Tibial nerve (tissue), 4 donors: ENCODE measurements around the gene NENF. TPM values are rescaled to one million over a fixed set of nuclear protein-coding genes. Genes with fewer than 3 reads are reported as not detected.

ENCODE experiments used
- DNase-seq, 2 donors: peaks; one replicate each; pipeline ENCODE4 v3.0.0-alpha.2; 2019; ENCODE audit warnings: low spot score in 2 of 2
- H3K27ac ChIP-seq, 4 donors: fragments of 200-600 bp; sonication (generic) in 3 of 4; one replicate each; pipeline ENCODE4 v1.5.1; 2017 to 2019; ENCODE audit warnings: mild to moderate bottlenecking in 1 of 4
- H3K27me3 ChIP-seq, 2 donors: fragments of 200-600 bp; sonication (generic) in 1 of 2; one replicate each; pipeline versions ENCODE4 v1.5.1 to v1.6.0; 2017 to 2019
- H3K36me3 ChIP-seq, 3 donors: fragments of 200-600 bp; sonication (generic); one replicate each; pipeline ENCODE4 v1.5.1; 2018 to 2019
- H3K4me1 ChIP-seq, 4 donors: fragments of 200-600 bp; sonication (generic) in 3 of 4; one replicate each; pipeline ENCODE4 v1.5.1; 2017 to 2019
- H3K4me3 ChIP-seq, 4 donors: fragments of 200-600 bp; sonication (generic) in 3 of 4; one replicate each; pipeline ENCODE4 v1.5.1; 2017 to 2019; ENCODE audit warnings: mild to moderate bottlenecking in 1 of 4, moderate library complexity in 1 of 4
- H3K9me3 ChIP-seq, 4 donors: fragments of 200-600 bp; sonication (generic) in 3 of 4; one replicate each; pipeline ENCODE4 v1.5.1; 2017 to 2019
- CTCF ChIP-seq, 5 experiments: fragments of 200-600 bp in 3 of 5; fragments of 450-650 bp in 2 of 5; sonication (generic) in 3 of 5; IDR thresholded peaks; one replicate each; pipeline ENCODE4 v1.5.1; 2016 to 2019; ENCODE audit warnings: antibody characterized with exemption in 5 of 5, mild to moderate bottlenecking in 3 of 5, moderate library complexity in 2 of 5
- EP300 ChIP-seq, 2 donors: sonication (generic); formaldehyde crosslinking; IDR thresholded peaks; one replicate each; pipeline ENCODE4 v1.6.1; 2017; ENCODE audit warnings: antibody characterized with exemption in 2 of 2, mild to moderate bottlenecking in 1 of 2
- POLR2A ChIP-seq, 2 donors: fragments of 450-650 bp; IDR thresholded peaks; one replicate each; pipeline ENCODE4 v1.6.1; 2017; ENCODE audit warnings: antibody characterized with exemption in 2 of 2, mild to moderate bottlenecking in 2 of 2, moderate library complexity in 2 of 2
- WGBS, 2 donors: methylation state at CpG; one replicate each; pipeline ENCODE4 v1.1.5; 2018; 5-methylcytosine and 5-hydroxymethylcytosine counted together
- total RNA-seq, 4 donors: library from RNA; depleted of rRNA; stranded (reverse); fragments of >200 nt; gene quantifications; one replicate each; pipeline ENCODE4 v1.1.0, GENCODE V29; 2016

The NENF gene
- total RNA-seq, 4 donors from 2014 or later: 164 to 211 (median 164) TPM

DNA sequence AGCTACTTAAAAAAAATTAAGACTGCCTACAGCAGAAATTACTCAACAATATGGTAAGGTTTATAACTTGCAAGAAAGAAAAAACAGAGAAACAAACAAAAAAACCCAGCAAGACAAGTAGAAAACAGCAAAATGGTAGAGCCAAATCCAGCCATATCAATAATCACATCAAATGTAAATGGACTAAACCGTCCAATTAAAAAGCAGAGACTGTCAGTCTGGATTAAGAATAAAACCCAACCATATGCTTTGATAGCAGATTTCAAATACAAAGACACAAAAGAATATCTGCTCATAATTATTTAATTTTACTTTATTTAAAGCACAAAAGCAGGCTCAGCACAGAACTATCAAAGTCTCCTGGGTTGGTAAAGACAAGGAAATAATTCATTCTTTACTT lies 35.5 kb upstream of the NENF start:
- H3K36me3 ChIP-seq: peaks cover 0 to 14% (median 0%) of the 10 kb centered on the region in 3 donors
- 97 to 98% methylated on average over 1 of the region's 1 CpG for WGBS, 2 donors

DNA sequence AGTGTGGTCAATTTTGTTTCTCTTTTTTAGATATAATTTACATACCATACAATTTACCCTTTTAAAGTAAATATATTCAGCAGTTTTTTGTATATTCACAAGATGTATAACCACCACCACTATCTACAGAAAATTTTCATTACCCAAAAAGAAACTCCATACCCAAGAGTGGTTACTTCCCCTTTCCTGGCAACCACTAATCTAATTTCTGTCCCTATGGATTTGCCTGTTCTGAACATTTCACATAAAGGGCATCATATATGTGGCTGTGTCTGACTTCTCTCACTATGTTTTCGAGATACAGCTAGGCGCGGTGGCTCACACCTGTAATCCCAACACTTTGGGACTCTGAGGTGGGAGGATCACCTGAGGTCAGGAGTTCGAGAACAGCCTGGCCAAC lies 31.7 kb upstream of the NENF start:
- peaks cover 0 to 20% (median 4%) of the 10 kb centered on the region in 4 donors for H3K9me3 ChIP-seq
- H3K36me3 ChIP-seq: peaks cover 0 to 32% (median 3%) of the 10 kb centered on the region in 3 donors
- H3K4me1 ChIP-seq: no peaks in the 10 kb centered on the region
- H3K4me3 ChIP-seq: no peak overlapping the region
- no peak for TF ChIP-seq CTCF (IDR thresholded peaks at IDR 0.05)
- TF ChIP-seq EP300 (IDR thresholded peaks at IDR 0.05): no peak
- TF ChIP-seq POLR2A (IDR thresholded peaks at IDR 0.05): no peak
- no peak overlapping the region for H3K27ac ChIP-seq
- H3K27me3 ChIP-seq: no peaks in the 10 kb centered on the region
- DNase-seq: no peak
- WGBS, 2 donors: 96 to 98% methylated on average over 4 of the region's 4 CpGs

More for the DNA sequence above, 35.5 kb upstream of the NENF start:
- H3K9me3 ChIP-seq: peaks cover 0 to 24% (median 6%) of the 10 kb centered on the region in 4 donors
- H3K27ac ChIP-seq: no peak overlapping the region
- no peaks in the 10 kb centered on the region for H3K27me3 ChIP-seq
- no peak for TF ChIP-seq EP300 (IDR thresholded peaks at IDR 0.05)
- no peak for TF ChIP-seq POLR2A (IDR thresholded peaks at IDR 0.05)
- TF ChIP-seq CTCF (IDR thresholded peaks at IDR 0.05): no peak
- no peaks in the 10 kb centered on the region for H3K4me1 ChIP-seq
- H3K4me3 ChIP-seq: no peak overlapping the region
- DNase-seq: no peak

DNA sequence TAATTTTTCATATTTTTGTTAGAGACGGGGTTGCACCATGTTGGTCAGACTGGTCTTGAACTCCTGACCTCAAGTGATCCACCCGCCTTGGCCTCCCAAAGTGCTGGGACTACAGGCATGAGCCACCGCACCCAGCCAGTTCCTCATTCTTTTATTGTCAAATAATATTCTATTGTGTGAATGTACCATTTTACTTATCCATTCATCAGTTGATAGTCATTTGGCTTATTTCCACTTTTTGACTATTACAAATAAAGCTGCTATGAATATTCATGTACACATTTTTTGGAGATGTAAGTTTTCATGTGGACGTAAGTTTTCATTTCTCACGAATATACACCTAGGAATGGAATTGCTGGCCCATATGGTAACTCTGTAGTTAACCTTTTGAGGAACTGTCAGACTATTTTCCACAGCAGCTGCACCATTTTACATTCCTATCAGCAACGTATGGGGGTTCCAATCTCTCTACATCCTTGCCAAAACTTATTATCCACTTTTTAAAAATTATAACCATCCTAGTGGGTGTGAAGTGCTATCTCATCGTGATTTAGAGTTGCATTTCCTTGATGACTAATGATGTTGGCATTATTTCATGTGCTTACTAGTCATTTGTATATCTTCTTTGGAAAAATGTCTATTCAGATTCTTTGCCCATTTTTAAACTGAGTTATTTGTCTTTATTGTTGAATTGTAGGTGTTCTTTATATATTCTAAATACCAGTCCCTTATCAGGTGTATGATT lies 30.7 kb upstream of the NENF start:
- H3K27ac ChIP-seq: no peak overlapping the region
- no peak overlapping the region for H3K4me3 ChIP-seq
- peaks cover 0 to 10% (median 0%) of the 10 kb centered on the region in 4 donors for H3K9me3 ChIP-seq
- H3K36me3 ChIP-seq: peaks cover 0 to 42% (median 3%) of the 10 kb centered on the region in 3 donors
- H3K27me3 ChIP-seq: no peaks in the 10 kb centered on the region
- TF ChIP-seq CTCF (IDR thresholded peaks at IDR 0.05): no peak
- 80 to 82% methylated on average over 7 of the region's 7 CpGs for WGBS, 2 donors
- H3K4me1 ChIP-seq: no peaks in the 10 kb centered on the region
- no peak for DNase-seq

- DNase-seq: no peak
- 87 to 88% methylated on average over 7 of the region's 7 CpGs for WGBS, 2 donors
- H3K4me3 ChIP-seq: no peak overlapping the region
- H3K36me3 ChIP-seq: peaks cover 0 to 49% (median 3%) of the 10 kb centered on the region in 3 donors
- no peak for TF ChIP-seq POLR2A (IDR thresholded peaks at IDR 0.05)
- TF ChIP-seq EP300 (IDR thresholded peaks at IDR 0.05): no peak
- no peaks in the 10 kb centered on the region for H3K4me1 ChIP-seq
- H3K27ac ChIP-seq: no peak overlapping the region
- peaks cover 0 to 2% (median 0%) of the 10 kb centered on the region in 4 donors for H3K9me3 ChIP-seq
- H3K27me3 ChIP-seq: no peaks in the 10 kb centered on the region
These were observed 29.9 kb upstream of the NENF start for GRCh38 chr1:212402666-212403321.

GRCh38 chr1:212410231-212410820 lies 22.4 kb upstream of the NENF start:
- H3K4me1 ChIP-seq: peaks cover 0 to 11% (median 4%) of the 10 kb centered on the region in 4 donors
- H3K4me3 ChIP-seq: no peak overlapping the region
- TF ChIP-seq EP300 (IDR thresholded peaks at IDR 0.05) (no peak), POLR2A (IDR thresholded peaks at IDR 0.05) (no peak), CTCF (IDR thresholded peaks at IDR 0.05) (no peak)
- H3K27me3 ChIP-seq: no peaks in the 10 kb centered on the region
- 91 to 93% methylated on average over 8 of the region's 8 CpGs for WGBS, 2 donors
- H3K9me3 ChIP-seq: no peaks in the 10 kb centered on the region
- H3K36me3 ChIP-seq: peaks cover 0 to 59% (median 2%) of the 10 kb centered on the region in 3 donors
- H3K27ac ChIP-seq: no peak overlapping the region
- no peak for DNase-seq
